PC-3 (cell line): Measurements from ENCODE around the gene INPP5F. TPM values are rescaled to one million over a fixed set of nuclear protein-coding genes. Genes with fewer than 3 reads are reported as not detected.

Experiments used
- ATAC-seq: fragments of 200-7000 bp; cut with Tn5 transposase; 2 replicates; pipeline ENCODE4 v1.9.1; 2020; ENCODE audit warnings: mild to moderate bottlenecking, moderate library complexity
- BruUV-seq: library from RNA; stranded (reverse); fragments of 400-500 nt; replicated peaks from 2 replicates; lab custom pipeline; 2021; lab: Mats Ljungman, UMichigan
- CTCF ChIA-PET: fragments of 300-600 bp; sonication (Branson Sonifier 250); formaldehyde crosslinking; loops from one replicate; lab custom pipeline; 2022; ENCODE audit warnings: antibody characterized with exemption; lab: Charles Lee
- POLR2A ChIA-PET: fragments of 300-600 bp; sonication (Branson Sonifier 250); formaldehyde crosslinking; loops from one replicate; lab custom pipeline; 2022; ENCODE audit warnings: antibody characterized with exemption; ENCODE audit not compliant: unreplicated experiment; lab: Charles Lee
- DNase-seq: peaks from one replicate; pipeline ENCODE4 v3.0.0-alpha.2; 2015
- H2AFZ ChIP-seq: fragments of 300-600 bp; sonication (generic); 2 replicates; pipeline ENCODE4 v1.6.0; 2016; ENCODE audit warnings: antibody characterized with exemption, low read length
- H3F3A ChIP-seq: fragments of 300-600 bp; sonication (generic); one replicate; pipeline ENCODE4 v1.6.0; 2017; ENCODE audit warnings: antibody characterized with exemption, low read length, control low read depth, mild to moderate bottlenecking; ENCODE audit not compliant: unreplicated experiment
- H3K27ac ChIP-seq: fragments of 300-600 bp; sonication (generic); 2 replicates; pipeline ENCODE4 v1.5.1; 2016; ENCODE audit warnings: mild to moderate bottlenecking, low read length
- H3K27me3 ChIP-seq: fragments of 300-600 bp; sonication (generic); 2 replicates; pipeline ENCODE4 v1.6.1; 2016; ENCODE audit warnings: low read length, mixed read lengths
- H3K36me3 ChIP-seq: fragments of 300-600 bp; sonication (generic); 2 replicates; pipeline ENCODE4 v1.6.1; 2016; ENCODE audit warnings: low read depth, mixed run types, low read length, mixed read lengths
- H3K4me1 ChIP-seq: fragments of 300-600 bp; sonication (generic); 2 replicates; pipeline ENCODE4 v1.5.1; 2016; ENCODE audit warnings: low read length; ENCODE audit not compliant: insufficient read depth
- H3K4me2 ChIP-seq: fragments of 300-600 bp; sonication (generic); 2 replicates; pipeline ENCODE4 v1.6.0; 2016; ENCODE audit warnings: low read length
- H3K4me3 ChIP-seq: fragments of 300-600 bp; sonication (generic); 2 replicates; pipeline ENCODE4 v1.5.1; 2016; ENCODE audit warnings: mild to moderate bottlenecking, low read length, mixed read lengths
- H3K79me2 ChIP-seq: fragments of 300-600 bp; sonication (generic); 2 replicates; pipeline ENCODE4 v1.6.1; 2017; ENCODE audit warnings: low read length, mixed read lengths
- H3K9ac ChIP-seq: fragments of 300-600 bp; sonication (generic); 2 replicates; pipeline ENCODE4 v1.6.0; 2016; ENCODE audit warnings: mild to moderate bottlenecking, low read length
- H3K9me2 ChIP-seq: fragments of 300-600 bp; sonication (generic); replicated peaks from 2 replicates; pipeline ENCODE4 v1.6.1; 2016; ENCODE audit warnings: mixed run types, low read length, mixed read lengths
- H3K9me3 ChIP-seq: fragments of 300-600 bp; sonication (generic); 2 replicates; pipeline ENCODE4 v1.6.1; 2016; ENCODE audit warnings: low read length, mixed read lengths
- H4K20me1 ChIP-seq: fragments of 300-600 bp; sonication (generic); 2 replicates; pipeline ENCODE4 v1.6.1; 2016; ENCODE audit warnings: low read length, mixed read lengths
- EZH2 ChIP-seq: fragments of 300-600 bp; sonication (generic); IDR thresholded peaks from one replicate; pipeline ENCODE4 v1.6.1; 2017; ENCODE audit warnings: antibody characterized with exemption, mild to moderate bottlenecking, low read length; ENCODE audit not compliant: unreplicated experiment
- EZH2phosphoT487 ChIP-seq: fragments of 300-600 bp; sonication (generic); IDR thresholded peaks from 2 replicates; pipeline ENCODE4 v1.6.1; 2018; ENCODE audit warnings: mild to moderate bottlenecking, antibody characterized with exemption, low read length, borderline replicate concordance
- intact Hi-C: fragments of 100-400 bp; cut with micrococcal nuclease; formaldehyde crosslinking; loops from 2 replicates; pipeline ENCODE4 v1.9.0; 2023
- total RNA-seq: library from RNA; depleted of rRNA; stranded (reverse); fragments of >200 nt; gene quantifications from 2 replicates; pipeline ENCODE4 v1.2.3, GENCODE V29; 2014
- TF ChIP-seq, protein P1 (sequence below): fragments of 300-600 bp; sonication (generic); conservative IDR thresholded peaks from 2 replicates; pipeline ENCODE4 v1.5.1; 2017; ENCODE audit warnings: antibody characterized with exemption, low read depth, mild to moderate bottlenecking, low read length

The INPP5F gene
- total RNA-seq, 1 experiment from 2014 or later, result 8.2 TPM

DNA sequence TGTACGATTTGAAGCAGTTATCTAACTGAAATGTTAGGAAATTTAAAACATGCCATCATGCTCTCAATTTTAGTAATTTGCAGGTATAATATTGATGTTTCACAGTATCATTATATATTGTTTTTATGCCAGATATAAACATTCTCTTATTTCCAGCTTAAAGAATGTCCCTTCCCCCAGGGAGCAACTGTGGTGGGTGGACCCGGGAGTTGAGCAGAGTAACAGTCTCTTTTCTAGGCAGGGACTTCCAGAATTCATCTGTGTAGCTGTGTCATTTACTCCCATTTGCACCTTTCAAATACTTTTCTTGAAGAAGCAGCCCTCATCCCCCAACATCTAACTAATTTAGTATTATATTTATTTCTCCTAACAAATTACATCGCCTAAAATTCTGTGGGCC lies 9.6 kb downstream of the INPP5F start:
- Histone ChIP-seq H3K79me2 (peaks cover 40% of the 10 kb centered on the region), H3K4me2 (no peak overlapping the region), H3K4me1 (peaks cover 26% of the 10 kb centered on the region)

DNA sequence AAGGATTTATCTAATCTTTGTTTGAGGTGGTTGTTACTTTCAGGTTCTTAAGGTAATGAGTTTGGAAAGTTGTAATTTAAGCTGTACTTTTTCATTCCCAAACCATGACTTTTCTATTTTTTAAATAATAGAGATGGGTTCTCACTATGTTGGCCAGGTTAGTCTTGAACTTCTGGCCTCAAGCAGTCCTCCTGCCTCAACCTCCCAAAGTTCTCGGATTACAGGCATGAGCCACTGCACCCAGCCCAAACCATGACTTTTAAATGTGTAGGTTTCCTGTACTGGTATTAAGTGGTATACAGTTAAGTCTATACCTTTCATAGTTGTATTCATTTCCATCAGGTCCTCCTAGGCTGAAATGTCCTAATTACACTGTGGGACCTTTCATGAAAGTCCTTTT lies 10.4 kb downstream of the INPP5F start:
- DNase-seq (no peak), ATAC-seq (no peak)
- BruUV-seq, result no TSS peak
- intact Hi-C loops, result no loop called here
- Histone ChIP-seq H3K4me2 (no peak overlapping the region), H3K9me2 (no peaks in the 10 kb centered on the region), H2AFZ (no peak overlapping the region), H3K27ac (no peak overlapping the region), H3K4me3 (no peak overlapping the region), H3F3A (no peaks in the 10 kb centered on the region), H3K36me3 (no peaks in the 10 kb centered on the region), H3K27me3 (no peaks in the 10 kb centered on the region), H3K9ac (no peak overlapping the region), H3K4me1 (peaks cover 26% of the 10 kb centered on the region), H3K79me2 (peaks cover 39% of the 10 kb centered on the region), H4K20me1 (no peaks in the 10 kb centered on the region), H3K9me3 (no peaks in the 10 kb centered on the region)
- TF ChIP-seq EZH2 (no peak), EZH2phosphoT487 (no peak)
- TF ChIP-seq, protein P1, sequence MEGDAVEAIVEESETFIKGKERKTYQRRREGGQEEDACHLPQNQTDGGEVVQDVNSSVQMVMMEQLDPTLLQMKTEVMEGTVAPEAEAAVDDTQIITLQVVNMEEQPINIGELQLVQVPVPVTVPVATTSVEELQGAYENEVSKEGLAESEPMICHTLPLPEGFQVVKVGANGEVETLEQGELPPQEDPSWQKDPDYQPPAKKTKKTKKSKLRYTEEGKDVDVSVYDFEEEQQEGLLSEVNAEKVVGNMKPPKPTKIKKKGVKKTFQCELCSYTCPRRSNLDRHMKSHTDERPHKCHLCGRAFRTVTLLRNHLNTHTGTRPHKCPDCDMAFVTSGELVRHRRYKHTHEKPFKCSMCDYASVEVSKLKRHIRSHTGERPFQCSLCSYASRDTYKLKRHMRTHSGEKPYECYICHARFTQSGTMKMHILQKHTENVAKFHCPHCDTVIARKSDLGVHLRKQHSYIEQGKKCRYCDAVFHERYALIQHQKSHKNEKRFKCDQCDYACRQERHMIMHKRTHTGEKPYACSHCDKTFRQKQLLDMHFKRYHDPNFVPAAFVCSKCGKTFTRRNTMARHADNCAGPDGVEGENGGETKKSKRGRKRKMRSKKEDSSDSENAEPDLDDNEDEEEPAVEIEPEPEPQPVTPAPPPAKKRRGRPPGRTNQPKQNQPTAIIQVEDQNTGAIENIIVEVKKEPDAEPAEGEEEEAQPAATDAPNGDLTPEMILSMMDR, result no peak
- CTCF ChIA-PET, result no interaction called here
- POLR2A ChIA-PET, result no interaction called here

More for the DNA sequence above, 9.6 kb downstream of the INPP5F start:
- TF ChIP-seq EZH2phosphoT487 (no peak), EZH2 (no peak)
- TF ChIP-seq, protein P1, result no peak
- Histone ChIP-seq H2AFZ (no peak overlapping the region), H3F3A (no peaks in the 10 kb centered on the region), H3K4me3 (no peak overlapping the region), H3K9me3 (no peaks in the 10 kb centered on the region), H3K27me3 (no peaks in the 10 kb centered on the region), H3K9ac (no peak overlapping the region), H3K9me2 (no peaks in the 10 kb centered on the region), H3K36me3 (no peaks in the 10 kb centered on the region), H4K20me1 (no peaks in the 10 kb centered on the region), H3K27ac (no peak overlapping the region)
- DNase-seq (no peak), ATAC-seq (no peak)
- ChIA-PET CTCF (no interaction called here), POLR2A (no interaction called here)
- no TSS peak for BruUV-seq
- intact Hi-C loops, result no loop called here

DNA sequence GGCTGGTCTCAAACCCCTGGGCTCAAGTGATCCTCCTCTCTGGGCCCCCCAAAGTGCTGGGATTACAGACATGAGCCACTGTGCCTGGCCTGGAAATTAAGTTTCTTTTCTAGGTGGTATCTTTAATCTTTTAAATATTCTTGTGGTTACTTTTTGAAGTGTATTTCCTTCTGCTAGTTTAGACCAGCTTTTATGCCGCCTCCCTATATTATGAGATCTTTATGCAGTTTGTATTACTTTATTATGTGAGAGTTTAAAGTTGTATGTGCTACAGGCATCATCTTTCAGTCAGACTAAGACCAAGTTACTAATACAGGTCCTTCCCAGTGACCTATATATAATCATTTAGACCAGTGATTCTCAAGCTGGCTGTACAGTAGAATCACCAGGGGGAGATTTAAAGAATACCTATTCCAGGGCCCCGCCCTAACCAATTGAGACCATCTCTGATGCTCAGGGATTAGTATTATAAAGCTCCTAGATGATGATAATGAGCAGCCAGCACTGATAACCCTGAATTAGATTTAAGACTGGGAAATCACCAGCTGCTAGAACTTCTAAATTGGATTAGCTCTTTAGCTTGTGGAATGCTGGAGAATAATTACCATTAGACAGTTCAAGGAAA lies 11.3 kb downstream of the INPP5F start:
- H3K9ac ChIP-seq, result no peak overlapping the region
- no peak overlapping the region; the same call in 1 of the 2 replicates for H3K4me3 ChIP-seq
- ChIA-PET CTCF (no interaction called here), POLR2A (interaction anchor here (0.7 kb wide), 1 partner anchor 503 kb away, joined by 3 read pairs; no protein-coding TSS in a partner anchor)
- H3K9me2 ChIP-seq, result no peaks in the 10 kb centered on the region
- no peak for TF ChIP-seq EZH2phosphoT487
- TF ChIP-seq, protein P1, result no peak
- TF ChIP-seq EZH2, result no peak
- peak overlapping the region; percentile 57 for H3K4me2 ChIP-seq
- H3K27me3 ChIP-seq, result no peaks in the 10 kb centered on the region
- 0 out of 2 replicates have a peak overlapping the region, but pooled peaks have one; percentile 3 for H2AFZ ChIP-seq
- peak overlapping the region; percentile 35 for H3K27ac ChIP-seq
- H3K4me1 ChIP-seq, result peaks cover 26% of the 10 kb centered on the region
- no peaks in the 10 kb centered on the region for H3F3A ChIP-seq
- H4K20me1 ChIP-seq, result no peaks in the 10 kb centered on the region
- intact Hi-C loops, result no loop called here
- no peaks in the 10 kb centered on the region for H3K36me3 ChIP-seq
- peaks cover 39% of the 10 kb centered on the region for H3K79me2 ChIP-seq
- H3K9me3 ChIP-seq, result no peaks in the 10 kb centered on the region
- no peak for ATAC-seq
- no TSS peak for BruUV-seq
- DNase-seq, result no peak
